GM23248 (cell line): ENCODE results near the gene DCAF12L1. TPM values are rescaled to one million over a fixed set of nuclear protein-coding genes. Genes with fewer than 3 reads are reported as not detected.

Experiments
- DNase-seq: peaks from one replicate; pipeline ENCODE4 v3.0.0-alpha.2; 2015
- H2AFZ ChIP-seq: fragments of 200-600 bp; sonication (generic); 2 replicates; pipeline ENCODE4 v1.6.1; 2016; ENCODE audit warnings: antibody characterized with exemption
- H3F3A ChIP-seq: fragments of 200-600 bp; sonication (generic); 2 replicates; pipeline ENCODE4 v1.6.1; 2016; ENCODE audit warnings: mild to moderate bottlenecking, antibody characterized with exemption, mixed run types; ENCODE audit not compliant: insufficient read depth
- H3K27ac ChIP-seq: fragments of 200-600 bp; sonication (generic); 2 replicates; pipeline ENCODE4 v1.5.1; 2016; ENCODE audit warnings: mild to moderate bottlenecking
- H3K27me3 ChIP-seq: fragments of 200-600 bp; sonication (generic); replicated peaks from 2 replicates; pipeline ENCODE4 v1.6.1; 2016; ENCODE audit warnings: mild to moderate bottlenecking; ENCODE audit not compliant: insufficient read depth
- H3K36me3 ChIP-seq: fragments of 200-600 bp; sonication (generic); 2 replicates; pipeline ENCODE4 v1.6.1; 2016; ENCODE audit warnings: low read depth, mild to moderate bottlenecking
- H3K4me1 ChIP-seq: fragments of 200-600 bp; sonication (generic); 2 replicates; pipeline ENCODE4 v1.6.1; 2016; ENCODE audit warnings: mild to moderate bottlenecking; ENCODE audit not compliant: insufficient read depth
- H3K4me2 ChIP-seq: fragments of 200-600 bp; sonication (generic); one replicate; pipeline ENCODE4 v1.6.1; 2016; ENCODE audit warnings: mild to moderate bottlenecking; ENCODE audit not compliant: unreplicated experiment
- H3K4me3 ChIP-seq: fragments of 200-600 bp; sonication (generic); 2 replicates; pipeline ENCODE4 v1.5.1; 2016; ENCODE audit warnings: mild to moderate bottlenecking
- H3K79me2 ChIP-seq: fragments of 200-600 bp; sonication (generic); 2 replicates; pipeline ENCODE4 v1.6.1; 2016; ENCODE audit warnings: mild to moderate bottlenecking; ENCODE audit not compliant: insufficient read depth
- H3K9ac ChIP-seq: fragments of 200-600 bp; sonication (generic); 2 replicates; pipeline ENCODE4 v1.6.1; 2016; ENCODE audit warnings: mild to moderate bottlenecking
- H3K9me2 ChIP-seq: fragments of 200-600 bp; sonication (generic); 2 replicates; pipeline ENCODE4 v1.6.1; 2016; ENCODE audit warnings: mixed run types, mild to moderate bottlenecking, moderate library complexity; ENCODE audit not compliant: insufficient read depth
- H3K9me3 ChIP-seq: fragments of 200-600 bp; sonication (generic); one replicate; pipeline ENCODE4 v1.6.1; 2017; ENCODE audit warnings: low read depth
- H4K20me1 ChIP-seq: fragments of 200-600 bp; sonication (generic); 2 replicates; pipeline ENCODE4 v1.6.0; 2016; ENCODE audit not compliant: insufficient read depth
- EZH2 ChIP-seq: fragments of 200-600 bp; sonication (generic); IDR thresholded peaks from 2 replicates; pipeline ENCODE4 v1.6.1; 2018; ENCODE audit warnings: antibody characterized with exemption, mild to moderate bottlenecking; ENCODE audit not compliant: insufficient read depth, poor library complexity, severe bottlenecking
- EZH2phosphoT487 ChIP-seq: fragments of 200-600 bp; sonication (generic); IDR thresholded peaks from 2 replicates; pipeline ENCODE4 v1.6.1; 2018; ENCODE audit warnings: antibody characterized with exemption, moderate library complexity, mild to moderate bottlenecking, low read depth; ENCODE audit not compliant: insufficient read depth
- WGBS, 2 experiments: methylation state at CpG; one replicate each; pipeline ENCODE4 v1.1.6; 2015 to 2017; ENCODE audit warnings: low lambda C conversion rate in 2 of 2, low coverage in 1 of 2; ENCODE audit errors: missing lambda C conversion rate in 2 of 2; 5-methylcytosine and 5-hydroxymethylcytosine counted together
- in situ Hi-C: fragments of 300-500 bp; cut with MboI; formaldehyde crosslinking; loops from 2 replicates; pipeline ENCODE4 v1.15.0; 2020
- polyA plus RNA-seq: library from polyadenylated mRNA; unstranded; fragments of >200 nt; fragmentation: Nextera tagmentation; extraction: Ambion mirVana; gene quantifications from 2 replicates; pipeline ENCODE4 v1.2.1, GENCODE V29; 2016
- small RNA-seq: library from RNA; depleted of rRNA; stranded (forward); fragments of <200 nt; gene quantifications from one replicate; pipeline ENCODE3, GENCODE V24; 2014; ENCODE audit warnings: low read depth, low replicate concordance
- total RNA-seq: library from RNA; depleted of rRNA; stranded (reverse); fragments of >200 nt; shearing (Covaris generic); gene quantifications from 2 replicates; pipeline ENCODE4 v1.2.3, GENCODE V29; 2014

DCAF12L1 gene
- total and polyA plus RNA-seq, 2 experiments from 2014 or later = not detected

DNA sequence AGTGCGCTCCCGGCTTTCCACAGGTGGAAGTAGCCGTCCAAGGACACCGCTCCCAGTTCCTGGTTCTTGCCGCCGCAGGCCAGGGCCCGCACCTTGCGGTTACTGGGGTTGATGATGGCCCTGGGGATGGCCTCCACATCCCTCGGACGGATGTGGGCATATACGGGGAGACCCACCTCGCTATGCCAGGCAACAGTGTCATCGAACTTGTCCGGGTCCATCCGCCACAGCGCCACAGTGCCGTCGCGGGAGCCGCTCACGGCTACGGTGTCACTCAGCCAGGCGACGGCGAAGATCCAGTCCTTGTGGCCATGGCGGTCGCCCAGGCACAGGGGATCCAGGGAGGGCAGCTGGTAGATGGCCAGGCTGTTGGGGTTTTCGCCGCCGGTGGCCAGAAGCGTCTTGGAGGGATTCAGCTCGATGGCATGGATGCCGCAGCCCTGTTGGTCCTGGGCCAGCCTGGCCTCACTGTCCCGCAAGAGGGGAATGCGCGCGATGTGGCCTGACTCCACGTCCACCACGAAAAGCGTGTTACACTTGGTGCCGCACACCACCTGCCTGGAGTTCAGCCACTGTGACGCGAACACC lies 795 bp downstream of the DCAF12L1 start:
- Histone ChIP-seq H3F3A (no peaks in the 10 kb centered on the region), H3K4me1 (no peaks in the 10 kb centered on the region), H3K27ac (no peak overlapping the region), H3K79me2 (no peaks in the 10 kb centered on the region), H2AFZ (no peak overlapping the region), H3K9me2 (no peaks in the 10 kb centered on the region), H3K36me3 (no peaks in the 10 kb centered on the region), H3K27me3 (no peaks in the 10 kb centered on the region), H4K20me1 (no peaks in the 10 kb centered on the region), H3K9ac (no peak overlapping the region), H3K4me3 (no peak overlapping the region), H3K9me3 (no peaks in the 10 kb centered on the region), H3K4me2 (no peak overlapping the region)
- in situ Hi-C loops = no loop called here
- 84 to 90% methylated on average over 16 to 23 of the region's 43 CpGs for WGBS, 2 experiments
- no peak for DNase-seq
- TF ChIP-seq EZH2phosphoT487 (no peak), EZH2 (no peak)

DNA sequence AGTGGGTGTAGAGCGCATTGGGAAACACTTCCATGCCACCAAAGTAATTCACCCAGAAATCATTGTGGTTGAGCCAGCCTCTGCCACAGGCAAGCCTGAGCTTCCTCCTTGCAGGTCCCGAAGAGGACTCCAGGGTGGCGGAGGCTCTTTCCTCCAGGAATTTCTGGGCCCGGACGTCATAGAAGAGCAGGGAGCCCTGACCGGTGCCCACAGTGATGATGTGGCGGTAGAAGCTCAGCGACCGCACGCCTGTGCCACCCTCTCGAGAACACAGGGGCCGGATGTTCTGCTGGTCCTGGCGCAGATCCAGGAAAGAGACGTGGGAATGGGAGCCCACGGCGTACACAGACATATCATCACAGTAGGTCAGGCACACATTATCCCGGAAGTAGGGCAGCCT lies 1.3 kb downstream of the DCAF12L1 start:
- Histone ChIP-seq H3K4me2 (no peak overlapping the region), H2AFZ (no peak overlapping the region), H3K79me2 (no peaks in the 10 kb centered on the region), H3K9me2 (no peaks in the 10 kb centered on the region), H3K27me3 (no peaks in the 10 kb centered on the region), H3K36me3 (no peaks in the 10 kb centered on the region), H3K4me3 (no peak overlapping the region), H3K9me3 (no peaks in the 10 kb centered on the region), H3K4me1 (no peaks in the 10 kb centered on the region), H3F3A (no peaks in the 10 kb centered on the region), H3K9ac (no peak overlapping the region), H3K27ac (no peak overlapping the region), H4K20me1 (no peaks in the 10 kb centered on the region)
- in situ Hi-C loops = no loop called here
- no peak for TF ChIP-seq EZH2
- no peak for TF ChIP-seq EZH2phosphoT487
- 78 to 83% methylated on average over 10 to 12 of the region's 17 CpGs for WGBS, 2 experiments
- DNase-seq = no peak

DNA sequence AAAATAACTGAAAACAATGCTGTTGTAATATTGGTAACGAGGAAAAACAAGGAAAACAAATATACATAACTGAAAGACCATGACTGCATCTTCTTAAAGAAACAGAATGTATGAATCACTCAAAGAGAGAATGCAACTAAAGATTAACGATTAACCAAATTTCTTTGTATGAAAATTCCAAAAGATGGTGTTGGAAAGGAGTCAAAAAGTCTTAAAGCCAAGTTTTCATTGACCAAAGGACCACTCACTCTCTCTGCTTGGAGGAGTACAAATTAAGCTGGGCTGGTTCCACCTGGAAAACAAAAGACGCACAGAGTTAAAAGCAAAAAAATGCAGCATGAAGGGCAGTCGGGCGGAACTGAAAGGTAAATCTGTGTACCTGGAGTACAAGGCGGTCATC lies 1.8 kb downstream of the DCAF12L1 start:
- no peak overlapping the region for H3K4me3 ChIP-seq
- no peak overlapping the region for H3K4me2 ChIP-seq
- WGBS, 2 experiments = 19 to 32% methylated on average over 6 of the region's 6 CpGs
- no peaks in the 10 kb centered on the region for H3K9me2 ChIP-seq
- no peaks in the 10 kb centered on the region for H3K36me3 ChIP-seq
- no peaks in the 10 kb centered on the region for H3K27me3 ChIP-seq
- no peaks in the 10 kb centered on the region for H3K79me2 ChIP-seq
- no peak overlapping the region for H3K27ac ChIP-seq
- no peaks in the 10 kb centered on the region for H3K9me3 ChIP-seq
- TF ChIP-seq EZH2 (no peak), EZH2phosphoT487 (no peak)
- no peaks in the 10 kb centered on the region for H3K4me1 ChIP-seq
- H2AFZ ChIP-seq = no peak overlapping the region
- H3F3A ChIP-seq = no peaks in the 10 kb centered on the region
- in situ Hi-C loops = no loop called here
- no peak overlapping the region for H3K9ac ChIP-seq
- no peaks in the 10 kb centered on the region for H4K20me1 ChIP-seq
- no peak for DNase-seq

DNA sequence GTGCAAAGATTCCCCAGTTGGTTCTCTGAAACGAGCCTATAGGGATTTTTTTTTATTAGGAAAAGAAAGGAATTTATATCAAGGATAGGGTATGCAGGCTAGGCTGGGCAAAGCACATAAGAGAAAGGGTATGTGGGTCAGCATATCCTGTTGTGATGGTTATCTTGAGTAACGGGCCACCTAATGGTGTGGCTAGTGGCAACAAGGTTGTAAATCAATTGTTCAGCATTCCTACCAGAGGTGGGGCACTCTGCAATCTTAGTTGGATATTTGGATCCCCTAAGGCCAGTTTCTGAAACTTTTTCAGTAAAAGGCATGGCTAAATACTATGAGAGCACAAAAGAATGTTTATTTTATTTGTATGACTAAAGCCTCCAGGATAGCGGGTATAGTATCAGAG lies 42.7 kb downstream of the DCAF12L1 start:
- no peak for DNase-seq
- Histone ChIP-seq H3K9me2 (no peaks in the 10 kb centered on the region), H3K4me1 (no peaks in the 10 kb centered on the region), H3K36me3 (no peaks in the 10 kb centered on the region), H3K9ac (no peak overlapping the region), H3K4me2 (no peak overlapping the region), H3K4me3 (no peak overlapping the region), H4K20me1 (no peaks in the 10 kb centered on the region), H3K27me3 (no peaks in the 10 kb centered on the region), H3F3A (no peaks in the 10 kb centered on the region), H3K9me3 (no peaks in the 10 kb centered on the region), H3K79me2 (no peaks in the 10 kb centered on the region), H2AFZ (no peak overlapping the region), H3K27ac (no peak overlapping the region)
- in situ Hi-C loops = no loop called here
- TF ChIP-seq EZH2 = no peak
- TF ChIP-seq EZH2phosphoT487 = no peak
- WGBS, 2 experiments = 17 to 31% methylated on average over 3 of the region's 3 CpGs

Small RNAs within 50 kb of the gene (small RNA-seq; reads per million reads assigned to genes)
- not detected for gene Z69908.1
